AG04449 (cell line): Measurements from ENCODE around the gene ARSK.

ENCODE experiments used
- CTCF ChIA-PET: fragments of 350-600 bp; formaldehyde crosslinking; extraction: SDS; loops from one replicate; lab custom pipeline; 2021; ENCODE audit warnings: antibody characterized with exemption; lab: Yijun Ruan, JAX
- POLR2A ChIA-PET: fragments of 400-600, 350-600 bp; formaldehyde crosslinking; extraction: SDS; loops from one replicate; lab custom pipeline; 2020; ENCODE audit warnings: antibody characterized with exemption, inconsistent platforms; lab: Yijun Ruan, JAX
- DNase-seq: peaks from one replicate; pipeline ENCODE4 v3.0.0-alpha.2; 2010; ENCODE audit warnings: low read depth, low spot score
- H3K4me3 ChIP-seq: 2 replicates; pipeline ENCODE4 v1.5.1; 2011; ENCODE audit warnings: low read depth, mild to moderate bottlenecking, control low read depth, low read length
- TF ChIP-seq, protein P1 (sequence below): IDR thresholded peaks from one replicate; pipeline ENCODE4 v1.5.1; 2011; ENCODE audit warnings: mild to moderate bottlenecking, moderate library complexity, low read length, control low read depth, inconsistent platforms; ENCODE audit not compliant: insufficient read depth; ENCODE audit errors: missing control alignments

The ARSK gene

DNA sequence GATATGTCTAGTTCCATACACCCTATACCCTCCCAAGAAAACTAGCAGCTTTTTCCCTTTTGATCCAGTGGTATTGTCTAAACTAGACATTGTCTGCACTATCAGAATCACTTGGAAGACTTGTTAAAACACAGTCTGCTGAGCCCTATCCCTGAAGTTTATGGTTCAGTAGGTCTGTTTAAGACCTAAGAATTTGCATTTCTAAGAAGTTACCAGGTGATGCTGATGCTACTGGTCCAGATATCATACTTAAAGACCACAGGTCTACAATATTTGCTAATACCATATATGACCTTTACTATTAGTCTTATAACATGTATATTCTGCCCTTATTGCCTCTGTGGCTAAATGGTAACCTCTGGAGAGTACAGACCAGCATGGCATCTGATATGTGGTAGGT, 23.4 kb upstream of the ARSK start:
- ChIA-PET CTCF (no interaction called here), POLR2A (no interaction called here)
- H3K4me3 ChIP-seq, result no peak overlapping the region
- TF ChIP-seq, protein P1, sequence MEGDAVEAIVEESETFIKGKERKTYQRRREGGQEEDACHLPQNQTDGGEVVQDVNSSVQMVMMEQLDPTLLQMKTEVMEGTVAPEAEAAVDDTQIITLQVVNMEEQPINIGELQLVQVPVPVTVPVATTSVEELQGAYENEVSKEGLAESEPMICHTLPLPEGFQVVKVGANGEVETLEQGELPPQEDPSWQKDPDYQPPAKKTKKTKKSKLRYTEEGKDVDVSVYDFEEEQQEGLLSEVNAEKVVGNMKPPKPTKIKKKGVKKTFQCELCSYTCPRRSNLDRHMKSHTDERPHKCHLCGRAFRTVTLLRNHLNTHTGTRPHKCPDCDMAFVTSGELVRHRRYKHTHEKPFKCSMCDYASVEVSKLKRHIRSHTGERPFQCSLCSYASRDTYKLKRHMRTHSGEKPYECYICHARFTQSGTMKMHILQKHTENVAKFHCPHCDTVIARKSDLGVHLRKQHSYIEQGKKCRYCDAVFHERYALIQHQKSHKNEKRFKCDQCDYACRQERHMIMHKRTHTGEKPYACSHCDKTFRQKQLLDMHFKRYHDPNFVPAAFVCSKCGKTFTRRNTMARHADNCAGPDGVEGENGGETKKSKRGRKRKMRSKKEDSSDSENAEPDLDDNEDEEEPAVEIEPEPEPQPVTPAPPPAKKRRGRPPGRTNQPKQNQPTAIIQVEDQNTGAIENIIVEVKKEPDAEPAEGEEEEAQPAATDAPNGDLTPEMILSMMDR, result no peak
- no peak for DNase-seq

DNA sequence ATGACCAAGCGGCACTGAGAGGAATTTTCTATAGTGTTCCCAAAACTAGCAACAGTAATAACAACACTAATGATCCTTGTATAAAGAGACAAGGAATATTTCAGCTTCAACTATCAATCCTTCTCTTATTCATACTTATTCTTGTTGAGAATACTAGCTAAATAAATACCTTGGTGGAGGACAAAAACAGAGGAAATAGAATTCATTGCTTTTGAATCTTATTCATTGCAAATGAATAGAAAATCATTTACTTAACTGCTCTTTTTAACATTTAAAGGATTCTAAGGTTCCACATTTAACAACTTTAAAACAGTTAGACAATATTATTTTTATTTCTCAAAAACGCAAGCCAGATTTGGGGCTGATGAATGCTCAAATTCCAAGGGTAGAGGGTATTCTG, 22.5 kb upstream of the ARSK start:
- CTCF ChIA-PET, result no interaction called here
- POLR2A ChIA-PET, result no interaction called here
- TF ChIP-seq, protein P1, result no peak
- DNase-seq, result no peak
- no peak overlapping the region for H3K4me3 ChIP-seq

DNA sequence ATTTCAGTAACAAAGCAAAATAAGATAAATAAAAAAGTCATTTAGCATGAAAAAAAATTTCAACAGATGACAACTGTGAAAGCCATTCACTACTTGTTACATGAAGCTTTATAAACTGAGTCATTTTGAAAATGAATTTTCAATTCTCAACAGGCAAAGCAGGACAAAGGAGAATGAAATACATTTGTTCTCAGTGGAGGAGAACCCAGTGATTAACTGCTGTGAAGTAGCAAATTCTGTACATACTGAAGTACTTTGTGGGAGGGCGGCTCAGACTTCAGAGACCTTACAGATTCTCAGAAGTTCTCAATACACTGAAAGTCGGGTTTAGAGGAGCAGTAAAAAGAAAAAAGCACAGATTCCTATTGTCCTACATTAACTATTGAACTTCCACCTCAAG, 21.8 kb upstream of the ARSK start:
- no peak for DNase-seq
- H3K4me3 ChIP-seq, result no peak overlapping the region
- ChIA-PET POLR2A (no interaction called here), CTCF (no interaction called here)
- TF ChIP-seq, protein P1, result no peak

DNA sequence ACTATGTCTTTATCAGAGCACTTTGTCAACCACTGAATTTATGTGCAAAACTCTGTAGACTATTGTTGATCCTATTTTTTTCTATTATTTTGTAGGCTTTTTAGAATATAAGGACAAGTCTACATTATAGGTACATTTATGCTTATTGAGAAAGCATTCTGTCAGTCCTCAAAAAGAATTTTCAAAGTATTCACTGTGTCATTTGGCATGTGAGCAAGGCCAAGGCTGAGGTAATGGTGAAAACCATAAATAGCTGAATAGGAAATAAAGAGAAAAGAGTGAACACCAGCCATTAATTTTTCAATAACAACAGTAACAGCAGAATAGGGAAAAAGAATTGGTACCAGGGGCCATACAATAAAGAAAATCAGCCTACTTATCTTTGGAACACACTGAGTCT, 21.1 kb upstream of the ARSK start:
- TF ChIP-seq, protein P1, result no peak
- no peak for DNase-seq
- no peak overlapping the region for H3K4me3 ChIP-seq
- ChIA-PET CTCF (interaction anchor here (0.7 kb wide), 1 partner anchor 148 kb away, joined by 3 read pairs; no protein-coding TSS in a partner anchor), POLR2A (no interaction called here)

DNA sequence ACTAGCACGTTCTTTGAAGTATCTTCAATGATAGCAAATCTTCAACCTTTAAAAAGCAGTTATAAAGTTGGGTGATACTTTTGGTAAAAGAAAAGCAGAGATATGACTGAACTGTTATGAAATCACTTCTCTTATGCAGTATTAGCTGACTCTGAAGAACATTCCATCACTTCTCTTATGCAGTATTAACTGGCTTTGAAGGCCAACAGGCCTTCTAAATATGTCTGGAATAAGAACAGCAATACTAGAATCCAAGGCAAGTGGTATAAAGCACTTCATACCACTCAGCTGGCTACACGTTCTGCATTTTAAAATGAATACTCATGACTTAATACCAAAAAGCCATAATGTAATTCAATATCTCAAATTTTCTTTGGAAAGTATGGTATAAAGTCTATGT, 17.4 kb upstream of the ARSK start:
- H3K4me3 ChIP-seq, result no peak overlapping the region
- DNase-seq, result no peak
- CTCF ChIA-PET, result no interaction called here
- TF ChIP-seq, protein P1, result no peak
- POLR2A ChIA-PET, result no interaction called here

DNA sequence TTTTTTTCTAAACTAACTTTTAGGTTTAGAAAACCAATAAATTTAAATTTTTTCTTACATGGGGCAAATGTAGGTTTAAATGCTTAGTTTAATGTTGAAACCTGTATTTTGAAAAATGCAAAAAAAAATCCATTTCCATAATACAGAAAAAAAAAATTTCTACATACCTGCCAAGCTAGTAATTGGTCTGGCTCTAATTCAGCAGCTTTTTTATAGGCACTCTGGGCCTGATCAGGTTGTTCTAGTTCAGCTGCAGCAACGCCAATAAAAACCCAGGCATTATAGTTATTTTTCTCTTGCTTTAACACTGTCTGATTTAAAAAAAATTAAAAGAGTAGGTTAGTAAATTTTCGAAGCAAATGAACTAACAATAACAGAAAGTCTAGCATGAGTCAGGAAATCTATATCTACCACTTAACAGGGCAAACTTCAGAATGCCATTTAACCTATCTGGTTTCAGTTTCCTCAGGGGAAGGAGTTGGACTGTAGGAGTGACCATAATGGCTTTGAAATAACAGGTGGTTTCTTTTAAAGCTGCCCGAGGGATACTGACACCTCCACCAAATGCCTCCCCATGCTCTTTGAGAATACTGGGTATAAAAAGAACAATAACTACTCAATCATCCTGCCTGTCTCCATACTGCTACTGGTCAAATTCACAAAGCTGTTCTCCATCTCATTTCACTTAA, 11.7 kb upstream of the ARSK start:
- TF ChIP-seq, protein P1, result no peak
- DNase-seq, result no peak
- no peak overlapping the region for H3K4me3 ChIP-seq
- ChIA-PET CTCF (no interaction called here), POLR2A (no interaction called here)
